ENCODE results near the gene TNFSF9.

TNFSF9 gene

GRCh38 chr19:6509118-6509971 is 21.5 kb upstream of the TNFSF9 start:
- no peak for FAIRE-seq

GRCh38 chr19:6510618-6511017 is 20.2 kb upstream of the TNFSF9 start:
- no peak for FAIRE-seq

GRCh38 chr19:6514089-6514488 is 16.7 kb upstream of the TNFSF9 start:
- no peak for FAIRE-seq

- no peak for FAIRE-seq
Observed at GRCh38 chr19:6514926-6515544, 15.8 kb upstream of the TNFSF9 start.

- no peak for FAIRE-seq
Observed at GRCh38 chr19:6516018-6516658, 14.7 kb upstream of the TNFSF9 start.

GRCh38 chr19:6516659-6517291 is 14.1 kb upstream of the TNFSF9 start:
- FAIRE-seq = no peak

- no peak for FAIRE-seq
Observed at GRCh38 chr19:6518145-6518911, 12.5 kb upstream of the TNFSF9 start.

- no peak for FAIRE-seq
Observed at GRCh38 chr19:6519289-6519688, 11.5 kb upstream of the TNFSF9 start.

GRCh38 chr19:6521718-6522646 is 8.8 kb upstream of the TNFSF9 start:
- no peak for FAIRE-seq

- no peak for FAIRE-seq
Observed at GRCh38 chr19:6522712-6523111, 8.1 kb upstream of the TNFSF9 start.

GRCh38 chr19:6524311-6524710 is 6.5 kb upstream of the TNFSF9 start:
- FAIRE-seq = no peak

GRCh38 chr19:6527893-6528543 is 2.8 kb upstream of the TNFSF9 start:
- FAIRE-seq = no peak

- FAIRE-seq = no peak
Observed at GRCh38 chr19:6528544-6529121, 2.2 kb upstream of the TNFSF9 start.

- FAIRE-seq = no peak
Observed at GRCh38 chr19:6529351-6529750, 1.5 kb upstream of the TNFSF9 start.

- no peak for FAIRE-seq
Observed at GRCh38 chr19:6529937-6530385, 865 bp upstream of the TNFSF9 start.

GRCh38 chr19:6531163-6531955 is 533 bp downstream of the TNFSF9 start:
- FAIRE-seq = no peak

- FAIRE-seq = no peak
Observed at GRCh38 chr19:6531956-6532243, 1.1 kb downstream of the TNFSF9 start.

GRCh38 chr19:6532244-6532999 is 1.6 kb downstream of the TNFSF9 start:
- no peak for FAIRE-seq

GRCh38 chr19:6533000-6533328 is 2.1 kb downstream of the TNFSF9 start:
- no peak for FAIRE-seq
